A549 treated with DMSO at 1 μM for 4 hours (cell line): ENCODE measurements around the gene NCAPD2. TPM values are rescaled to one million over a fixed set of nuclear protein-coding genes. Genes with fewer than 3 reads are reported as not detected.

ENCODE experiments used
- total RNA-seq: library from RNA; stranded (reverse); fragments of 200-300 nt; extraction: Qiagen RNA extraction; gene quantifications from 5 replicates; pipeline ENCODE4 v1.2.3, GENCODE V29; 2022; ENCODE audit warnings: low read depth

Gene NCAPD2
- 66.6 to 79.8 TPM (median 73.5 TPM) in 5 replicates for total RNA-seq

DNA sequence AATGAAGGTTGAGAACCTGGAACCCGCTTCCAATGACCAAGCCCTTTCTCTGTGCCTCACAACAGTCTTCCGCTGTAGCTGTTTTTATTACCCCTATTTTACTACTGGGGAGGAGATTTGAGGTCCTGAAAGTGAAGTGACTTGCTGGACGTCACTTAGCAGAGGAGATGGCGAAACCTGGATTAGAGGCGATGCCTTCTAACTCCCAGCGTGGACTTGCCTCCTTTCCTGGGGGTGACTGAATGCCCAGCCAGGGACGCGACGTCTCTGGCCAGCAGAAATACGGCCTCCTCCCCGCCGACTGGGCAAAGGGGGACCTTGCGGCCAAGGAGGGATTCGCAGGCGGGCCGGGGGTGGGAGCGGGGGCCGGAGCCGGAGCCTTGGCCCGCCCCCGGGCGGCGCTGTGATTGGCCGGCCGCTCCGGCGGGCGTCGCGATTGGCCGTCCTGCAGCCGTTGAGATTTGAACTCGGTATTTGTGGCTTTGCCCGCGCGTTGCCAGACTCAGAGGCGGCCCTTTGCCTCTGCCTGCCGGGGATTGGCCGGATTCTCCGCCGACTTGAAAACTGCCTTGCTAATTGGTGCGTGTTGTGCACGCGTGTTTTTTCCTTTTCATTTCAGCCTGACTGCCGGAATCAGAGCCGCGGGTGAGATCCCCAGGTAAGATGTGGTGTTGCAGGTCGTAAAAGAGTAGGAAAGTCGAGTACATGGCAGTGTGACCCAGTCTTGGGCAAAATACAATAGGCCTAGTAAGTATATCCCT is at the start of gene NCAPD2:
Gene NCAPD2, plus strand, starts transcription at position 606 of the 761 bp plus-strand sequence. CDS start 997 bp downstream, outside the sequence.

DNA sequence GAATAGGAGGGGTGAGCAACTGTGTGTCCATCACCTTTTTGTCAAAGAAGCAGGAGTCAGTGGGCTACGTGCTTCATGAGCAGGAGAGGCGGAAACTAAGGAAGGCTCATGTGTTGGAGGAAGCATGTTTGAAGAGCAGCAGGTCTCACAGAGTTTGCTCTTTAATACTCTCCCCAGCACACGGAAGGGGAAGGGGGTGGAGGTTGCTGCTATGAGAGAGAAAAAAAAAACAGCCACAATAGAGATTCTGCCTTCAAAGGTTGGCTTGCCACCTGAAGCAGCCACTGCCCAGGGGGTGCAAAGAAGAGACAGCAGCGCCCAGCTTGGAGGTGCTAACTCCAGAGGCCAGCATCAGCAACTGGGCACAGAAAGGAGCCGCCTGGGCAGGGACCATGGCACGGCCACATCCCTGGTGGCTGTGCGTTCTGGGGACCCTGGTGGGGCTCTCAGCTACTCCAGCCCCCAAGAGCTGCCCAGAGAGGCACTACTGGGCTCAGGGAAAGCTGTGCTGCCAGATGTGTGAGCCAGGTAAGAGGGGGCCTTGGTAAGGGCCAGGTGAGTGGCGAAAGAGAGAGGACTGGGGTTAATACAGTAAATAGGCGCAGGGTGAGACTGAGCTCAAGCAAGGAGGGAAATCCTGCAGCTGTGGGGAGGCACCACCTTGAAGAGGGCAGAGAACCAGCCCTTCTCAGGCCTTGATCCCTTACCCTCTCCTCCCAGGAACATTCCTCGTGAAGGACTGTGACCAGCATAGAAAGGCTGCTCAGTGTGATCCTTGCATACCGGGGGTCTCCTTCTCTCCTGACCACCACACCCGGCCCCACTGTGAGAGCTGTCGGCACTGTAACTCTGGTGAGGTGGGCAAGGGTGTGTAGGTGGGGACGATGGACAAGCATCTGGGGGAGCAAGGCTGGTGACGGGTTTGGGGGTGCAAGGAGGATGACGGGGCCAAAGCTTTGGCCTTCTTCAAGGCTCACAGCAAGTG is 48.9 kb upstream of the NCAPD2 start, which contains the start of gene CD27:
Gene CD27, plus strand, starts transcription at position 252 of the 985 bp plus-strand sequence. Its CDS starts 141 bp downstream, at position 393.

GRCh38 chr12:6451348-6452244 is 42.3 kb upstream of the NCAPD2 start, which contains the start of gene TAPBPL:
Gene TAPBPL (plus strand): TSS chr12:6452042. CDS start chr12:6452249, 207 bp downstream.

DNA sequence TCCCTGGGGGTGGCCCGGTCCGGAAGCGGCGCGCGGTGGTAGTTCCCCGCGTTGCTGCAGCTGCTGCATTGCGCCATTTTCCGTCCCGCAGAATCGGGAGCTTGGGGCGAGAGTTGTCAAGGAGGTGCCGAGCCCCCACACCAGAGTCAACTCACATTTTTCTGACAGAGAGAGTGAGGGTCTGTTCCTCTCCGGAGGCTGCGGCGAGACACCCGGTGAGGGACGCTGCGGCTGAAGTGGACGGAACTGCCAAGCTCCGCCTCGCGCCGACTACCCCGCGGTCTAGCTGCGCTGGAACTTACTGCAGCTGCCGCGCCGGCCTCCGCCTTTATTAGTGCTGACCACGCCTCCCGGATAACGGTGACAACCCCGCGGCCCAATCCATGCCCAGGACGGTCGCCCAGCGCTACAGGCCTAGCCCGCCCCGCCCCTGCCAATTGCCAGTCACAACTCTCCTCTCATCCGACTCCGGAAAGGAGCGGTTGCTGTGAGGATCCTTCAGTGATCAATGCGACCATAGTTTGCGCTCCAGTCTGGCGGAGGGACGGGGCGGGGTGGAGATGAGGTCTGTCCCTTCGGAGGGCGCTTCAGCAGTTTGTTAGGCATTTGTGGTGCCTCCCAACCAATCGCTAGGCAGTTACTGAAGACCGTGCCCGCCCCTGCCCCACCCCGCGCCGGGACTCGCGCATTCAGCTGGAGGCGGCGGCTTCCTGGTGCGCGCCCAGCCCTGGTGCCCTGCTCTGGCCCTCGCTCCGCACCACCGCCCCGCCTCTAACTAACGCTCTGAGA is 23.3 kb upstream of the NCAPD2 start, which contains the start of gene VAMP1:
Gene VAMP1, minus strand, starts transcription at position 303 of the 789 bp plus-strand sequence. Its CDS starts 146 bp downstream, at position 157.

GRCh38 chr12:6492838-6493496 is 935 bp upstream of the NCAPD2 start, which contains the start of gene MRPL51:
Gene MRPL51 (minus strand): TSS chr12:6493262. CDS start chr12:6493136, 126 bp downstream.

DNA sequence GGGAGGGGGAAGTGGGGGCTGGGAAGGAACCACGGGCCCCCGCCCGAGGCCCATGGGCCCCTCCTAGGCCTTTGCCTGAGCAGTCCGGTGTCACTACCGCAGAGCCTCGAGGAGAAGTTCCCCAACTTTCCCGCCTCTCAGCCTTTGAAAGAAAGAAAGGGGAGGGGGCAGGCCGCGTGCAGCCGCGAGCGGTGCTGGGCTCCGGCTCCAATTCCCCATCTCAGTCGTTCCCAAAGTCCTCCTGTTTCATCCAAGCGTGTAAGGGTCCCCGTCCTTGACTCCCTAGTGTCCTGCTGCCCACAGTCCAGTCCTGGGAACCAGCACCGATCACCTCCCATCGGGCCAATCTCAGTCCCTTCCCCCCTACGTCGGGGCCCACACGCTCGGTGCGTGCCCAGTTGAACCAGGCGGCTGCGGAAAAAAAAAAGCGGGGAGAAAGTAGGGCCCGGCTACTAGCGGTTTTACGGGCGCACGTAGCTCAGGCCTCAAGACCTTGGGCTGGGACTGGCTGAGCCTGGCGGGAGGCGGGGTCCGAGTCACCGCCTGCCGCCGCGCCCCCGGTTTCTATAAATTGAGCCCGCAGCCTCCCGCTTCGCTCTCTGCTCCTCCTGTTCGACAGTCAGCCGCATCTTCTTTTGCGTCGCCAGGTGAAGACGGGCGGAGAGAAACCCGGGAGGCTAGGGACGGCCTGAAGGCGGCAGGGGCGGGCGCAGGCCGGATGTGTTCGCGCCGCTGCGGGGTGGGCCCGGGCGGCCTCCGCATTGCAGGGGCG is 40.2 kb downstream of the NCAPD2 start, which contains the start of gene GAPDH:
Gene GAPDH, plus strand, starts transcription at position 595 of the 772 bp plus-strand sequence. CDS start 316 bp downstream, outside the sequence.

Other genes starting within 250 kb of the NCAPD2 start
- 0.07 to 0.31 TPM (median 0.20 TPM) in 5 replicates for gene PLEKHG6, start 183.4 kb upstream of the NCAPD2 start, total RNA-seq
- 331 to 652 TPM (median 399 TPM) in 5 replicates for gene TNFRSF1A, start 152.0 kb upstream of the NCAPD2 start, total RNA-seq
- gene SCNN1A, start 118.5 kb upstream of the NCAPD2 start, total RNA-seq, result 3.9 to 5.3 TPM (median 4.0 TPM) in 5 replicates
- gene LTBR, start 109.9 kb upstream of the NCAPD2 start, total RNA-seq, result 165 to 195 TPM (median 177 TPM) in 5 replicates
- not detected in 5 replicates for gene CD27, start 49.1 kb upstream of the NCAPD2 start, total RNA-seq
- gene TAPBPL, start 42.1 kb upstream of the NCAPD2 start, total RNA-seq, result 2.8 to 4.5 TPM (median 3.7 TPM) in 5 replicates
- 9.3 to 12.7 TPM (median 11.5 TPM) in 5 replicates for gene VAMP1, start 23.4 kb upstream of the NCAPD2 start, total RNA-seq
- 295 to 330 TPM (median 316 TPM) in 5 replicates for gene MRPL51, start 840 bp upstream of the NCAPD2 start, total RNA-seq
- 7,428 to 9,230 TPM (median 8,815 TPM) in 5 replicates for gene GAPDH, start 40.4 kb downstream of the NCAPD2 start, total RNA-seq
- 2.3 to 3.1 TPM (median 2.7 TPM) in 5 replicates for gene IFFO1, start 61.9 kb downstream of the NCAPD2 start, total RNA-seq
- 105 to 121 TPM (median 110 TPM) in 5 replicates for gene NOP2, start 74.2 kb downstream of the NCAPD2 start, total RNA-seq
- 66.0 to 80.0 TPM (median 71.6 TPM) in 5 replicates for gene CHD4, start 113.3 kb downstream of the NCAPD2 start, total RNA-seq
- 0.38 to 0.71 TPM (median 0.53 TPM) in 5 replicates for gene LPAR5, start 141.9 kb downstream of the NCAPD2 start, total RNA-seq
- gene ACRBP, start 153.3 kb downstream of the NCAPD2 start, total RNA-seq, result 0.21 to 0.34 TPM (median 0.23 TPM) in 3 of 5 replicates, not detected in the others
- 13.5 to 18.2 TPM (median 15.7 TPM) in 5 replicates for gene ING4, start 169.0 kb downstream of the NCAPD2 start, total RNA-seq
- 55.6 to 67.7 TPM (median 63.0 TPM) in 5 replicates for gene ZNF384, start 195.3 kb downstream of the NCAPD2 start, total RNA-seq
- gene PIANP, start 206.7 kb downstream of the NCAPD2 start, total RNA-seq, result 0.58 to 1.6 TPM (median 0.96 TPM) in 5 replicates
- 53.3 to 61.0 TPM (median 56.5 TPM) in 5 replicates for gene COPS7A, start 229.9 kb downstream of the NCAPD2 start, total RNA-seq